Left ventricle myocardium superior (tissue), 1 donor: ENCODE results near the gene TRIM28. TPM values are rescaled to one million over a fixed set of nuclear protein-coding genes. Genes with fewer than 3 reads are reported as not detected.
"Not testable (repeated sequence)": the region's sequence is repeated elsewhere in the genome, so short reads cannot be mapped to it uniquely, and the experiment has no call there.

ENCODE experiments used
- ATAC-seq: fragments of 200-7000 bp; cut with Tn5 transposase; one replicate; pipeline ENCODE4 v1.9.1; 2020; ENCODE audit warnings: mild to moderate bottlenecking, moderate library complexity
- DNase-seq: peaks from one replicate; pipeline ENCODE4 v3.0.0-alpha.2; 2020
- intact Hi-C: fragments of 100-400 bp; cut with micrococcal nuclease; formaldehyde crosslinking; loops from one replicate; pipeline ENCODE4 v1.11.0; 2022
- long read RNA-seq: library from polyadenylated mRNA; unstranded; transcript quantifications from one replicate; pipeline ENCODE4 v2.0.0, GENCODE V29; 2021
- total RNA-seq: library from RNA; stranded (reverse); fragmentation: NEBNext Ultra II Directional; extraction: Animal tissue kit (Norgen Biotek cat#: 25700); gene quantifications from one replicate; pipeline ENCODE4 v1.2.1, GENCODE V29; 2021
- donor health status: DM: no; HTN: yes; CAD: no; lungs with severe emphysema.

The TRIM28 gene
- total RNA-seq, result 152 TPM
- long read RNA-seq, transcript TRIM28-213 (4 exons, 714 nt), result minor isoform, 5 of 238 reads
- long read RNA-seq, transcript TRIM28-201 (17 exons, 2,960 nt), result major isoform, 169 of 238 reads
- long read RNA-seq, partial matches to known transcripts, result 49 of 238 reads
- long read RNA-seq, other reads (novel, unspliced or antisense), result 15 of 238 reads

DNA sequence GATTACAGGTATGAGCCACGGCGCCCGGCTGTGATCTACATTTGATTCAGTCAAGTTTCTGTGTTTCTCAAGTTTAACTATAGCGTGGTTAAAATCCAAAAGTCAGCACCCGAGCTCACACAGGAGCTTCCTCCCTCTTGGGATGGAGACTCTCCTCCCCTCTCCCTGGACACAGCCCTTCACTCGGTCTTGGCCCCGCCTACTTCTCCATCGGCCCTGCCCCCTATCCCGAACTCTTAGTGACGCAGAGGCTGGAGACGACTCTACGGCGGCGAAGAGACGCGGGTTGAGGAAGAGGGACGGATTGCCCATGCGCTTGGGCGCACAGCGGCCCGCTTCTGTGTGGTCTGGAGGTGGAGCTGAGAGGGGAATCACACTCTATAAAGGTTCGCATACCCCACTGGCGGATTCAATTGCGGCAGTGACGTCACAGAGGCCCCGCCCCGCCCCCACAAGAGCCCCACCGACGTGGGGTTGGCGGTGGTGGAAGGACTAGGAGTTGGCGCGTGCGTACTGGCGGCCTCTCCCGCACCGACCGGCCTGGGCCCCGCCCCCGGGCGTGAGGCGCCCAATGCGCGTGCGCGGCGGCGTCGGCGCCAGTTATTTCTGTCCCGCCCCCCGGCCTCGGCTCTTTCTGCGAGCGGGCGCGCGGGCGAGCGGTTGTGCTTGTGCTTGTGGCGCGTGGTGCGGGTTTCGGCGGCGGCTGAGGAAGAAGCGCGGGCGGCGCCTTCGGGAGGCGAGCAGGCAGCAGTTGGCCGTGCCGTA lies at the start of gene TRIM28:
TSS of gene TRIM28 (plus strand) at position 239 of the 765 bp plus-strand sequence. CDS start 694 bp downstream, outside the sequence.
- intact Hi-C loops, result no loop called here
- peak; percentile 96 for ATAC-seq
- DNase-seq, result peak; percentile 99

DNA sequence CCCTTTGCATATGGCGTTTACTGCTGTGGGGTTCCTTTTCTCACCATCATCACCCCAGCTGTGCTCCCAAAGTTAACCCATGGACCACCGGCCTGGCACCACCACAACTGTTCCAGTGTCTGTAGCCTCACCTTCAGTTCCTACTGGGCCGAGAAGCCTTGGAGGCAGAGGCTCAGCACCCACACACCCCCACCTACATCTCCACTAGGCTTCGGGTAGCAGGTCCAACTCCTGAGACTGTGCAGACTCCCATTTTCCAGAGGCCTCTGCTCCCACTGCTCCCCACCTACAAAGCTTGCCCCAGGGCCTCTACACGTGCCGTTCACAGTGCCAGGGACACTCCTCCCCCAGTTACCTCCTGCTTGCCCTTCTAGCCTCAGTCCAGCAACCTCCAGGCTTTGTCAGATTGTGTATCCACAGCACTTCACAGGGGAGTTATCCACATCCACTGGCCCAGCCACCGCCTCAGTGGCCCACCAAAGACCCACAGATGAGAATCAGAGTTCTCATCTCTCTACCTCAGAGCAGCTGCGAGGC lies 46.2 kb upstream of the TRIM28 start:
- DNase-seq, result no peak
- ATAC-seq, result no peak
- intact Hi-C loops, result no loop called here

GRCh38 chr19:58498316-58499020 lies 45.4 kb upstream of the TRIM28 start:
- intact Hi-C loops, result no loop called here
- peak; percentile 48 for DNase-seq
- peak; percentile 12 for ATAC-seq

- intact Hi-C loops, result no loop called here
- ATAC-seq (peak; percentile 98), DNase-seq (peak; percentile 99)
Observed at GRCh38 chr19:58499021-58499927, 44.6 kb upstream of the TRIM28 start.

DNA sequence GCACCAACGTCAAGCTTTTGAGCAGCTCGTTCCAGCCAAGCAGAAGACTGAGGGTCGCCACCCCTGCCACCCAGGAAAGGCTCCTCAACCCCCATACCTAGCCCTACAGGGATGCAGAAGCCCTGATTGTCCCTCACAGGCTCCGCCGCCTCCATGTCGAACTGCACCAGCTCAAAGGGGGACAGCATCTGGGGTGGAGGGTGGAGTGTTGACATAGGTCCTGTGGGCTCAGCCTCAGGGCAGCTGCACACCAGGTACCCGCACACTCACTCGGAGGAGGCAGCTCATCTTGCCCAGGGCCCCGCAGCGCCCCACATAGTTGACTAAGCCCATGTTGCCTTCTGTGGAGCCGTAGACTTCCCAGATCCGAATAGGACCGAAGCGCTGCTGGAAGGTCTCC lies 43.6 kb upstream of the TRIM28 start:
- no peak for ATAC-seq
- DNase-seq, result peak; percentile 20
- intact Hi-C loops, result no loop called here

DNA sequence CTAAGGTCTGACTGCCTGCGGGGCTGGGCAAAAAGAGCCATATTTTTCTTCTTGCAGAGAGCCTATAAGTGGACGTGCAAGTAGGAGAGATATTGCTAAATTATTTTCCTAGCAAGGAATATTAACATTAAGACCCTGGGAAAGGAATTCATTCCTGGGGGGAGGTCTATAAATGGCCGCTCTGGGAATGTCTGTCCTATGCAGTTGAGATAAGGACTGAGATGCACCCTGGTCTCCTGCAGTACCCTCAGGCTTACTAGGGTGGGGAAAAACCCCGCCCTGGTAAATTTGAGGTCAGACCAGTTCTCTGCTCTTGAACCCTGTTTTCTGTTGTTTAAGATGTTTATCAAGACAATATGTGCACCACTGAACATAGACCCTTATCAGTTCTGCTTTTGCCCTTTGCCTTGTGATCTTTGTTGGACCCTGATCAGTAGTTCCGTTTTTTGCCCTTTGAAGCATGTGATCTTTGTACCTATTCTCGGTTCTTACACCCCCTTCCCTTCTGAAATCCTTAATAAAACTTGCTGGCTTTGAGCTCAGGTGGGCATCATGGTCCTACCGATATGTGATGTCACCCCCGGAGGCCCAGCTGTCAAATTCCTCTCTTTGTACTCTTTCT lies 36.2 kb upstream of the TRIM28 start:
- intact Hi-C loops, ATAC-seq, DNase-seq: not testable (repeated sequence)

- ATAC-seq, result no peak
- intact Hi-C loops, result no loop called here
Observed at GRCh38 chr19:58509731-58510083, 34.2 kb upstream of the TRIM28 start.

GRCh38 chr19:58510084-58510862 lies 33.6 kb upstream of the TRIM28 start:
- intact Hi-C loops, result no loop called here
- no peak for DNase-seq
- ATAC-seq, result no peak

More at GRCh38 chr19:58509731-58510083, 34.2 kb upstream of the TRIM28 start:
- no peak for DNase-seq

- intact Hi-C loops, result no loop called here
- DNase-seq (no peak), ATAC-seq (no peak)
Observed at GRCh38 chr19:58511353-58512208, 32.3 kb upstream of the TRIM28 start, which contains the start of gene SLC27A5. Gene SLC27A5 (minus strand): TSS chr19:58511992. CDS start chr19:58511955, 37 bp downstream.

- DNase-seq (no peak), ATAC-seq (peak; percentile 7)
- intact Hi-C loops, result no loop called here
Observed at GRCh38 chr19:58513213-58513693, 30.6 kb upstream of the TRIM28 start.

GRCh38 chr19:58513694-58514563 lies 29.9 kb upstream of the TRIM28 start:
- ATAC-seq (peak; percentile 92), DNase-seq (peak; percentile 96)
- intact Hi-C loops, result no loop called here

GRCh38 chr19:58514564-58515022 lies 29.3 kb upstream of the TRIM28 start:
- ATAC-seq, result no peak
- DNase-seq, result no peak
- intact Hi-C loops, result no loop called here

DNA sequence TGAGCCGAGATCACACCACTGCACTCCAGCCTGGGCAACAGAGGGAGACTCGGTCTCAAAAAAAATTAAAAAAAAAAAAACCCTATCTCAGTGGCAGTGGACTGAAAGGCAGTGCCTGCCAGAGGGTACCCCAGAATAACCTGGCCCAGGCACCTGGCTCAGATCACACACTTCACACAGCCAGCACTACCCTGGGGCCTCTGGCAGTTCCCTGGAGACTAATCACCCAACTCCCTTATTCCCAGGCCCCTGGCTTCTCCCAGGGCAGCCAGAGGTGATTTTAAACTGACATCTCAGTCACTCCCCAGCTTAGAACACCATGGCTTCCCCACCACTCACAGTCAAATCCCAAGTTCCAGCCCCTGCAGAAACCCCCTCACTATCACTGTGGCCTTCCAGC lies 28.6 kb upstream of the TRIM28 start:
- ATAC-seq (no peak), DNase-seq (no peak)
- intact Hi-C loops, result no loop called here

- DNase-seq, result no peak
Observed at GRCh38 chr19:58516246-58516836, 27.5 kb upstream of the TRIM28 start.

More at GRCh38 chr19:58516246-58516836, 27.5 kb upstream of the TRIM28 start:
- no peak for ATAC-seq
- intact Hi-C loops, result no loop called here
